Limb (tissue), 2 donors: ENCODE measurements around the gene PELI2.

ENCODE experiments used
- DNase-seq, 2 donors: peaks; one replicate each; pipeline ENCODE4 v3.0.0-alpha.2; 2016; ENCODE audit errors: extremely low spot score in 2 of 2

PELI2 gene

DNA sequence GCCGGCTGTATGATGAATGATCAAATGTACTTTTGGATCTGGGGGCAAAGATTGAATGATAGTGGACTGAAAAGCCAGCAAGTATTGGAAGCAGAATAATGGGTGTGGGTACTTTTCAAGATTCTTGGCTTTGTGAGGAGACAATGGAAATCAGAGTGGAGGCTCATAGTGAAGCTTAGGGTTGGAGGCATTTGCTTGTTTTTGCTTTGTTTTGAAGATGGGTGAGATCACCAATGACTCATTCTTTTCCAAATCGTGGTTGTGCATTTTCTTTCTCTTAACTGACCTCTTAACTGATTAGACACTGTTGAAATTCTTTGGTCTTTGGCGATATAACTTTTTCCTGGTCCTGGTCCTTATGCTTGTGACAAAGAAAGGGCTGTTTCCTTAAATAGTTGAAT, 54.4 kb downstream of the PELI2 start:
- no peak for DNase-seq

DNA sequence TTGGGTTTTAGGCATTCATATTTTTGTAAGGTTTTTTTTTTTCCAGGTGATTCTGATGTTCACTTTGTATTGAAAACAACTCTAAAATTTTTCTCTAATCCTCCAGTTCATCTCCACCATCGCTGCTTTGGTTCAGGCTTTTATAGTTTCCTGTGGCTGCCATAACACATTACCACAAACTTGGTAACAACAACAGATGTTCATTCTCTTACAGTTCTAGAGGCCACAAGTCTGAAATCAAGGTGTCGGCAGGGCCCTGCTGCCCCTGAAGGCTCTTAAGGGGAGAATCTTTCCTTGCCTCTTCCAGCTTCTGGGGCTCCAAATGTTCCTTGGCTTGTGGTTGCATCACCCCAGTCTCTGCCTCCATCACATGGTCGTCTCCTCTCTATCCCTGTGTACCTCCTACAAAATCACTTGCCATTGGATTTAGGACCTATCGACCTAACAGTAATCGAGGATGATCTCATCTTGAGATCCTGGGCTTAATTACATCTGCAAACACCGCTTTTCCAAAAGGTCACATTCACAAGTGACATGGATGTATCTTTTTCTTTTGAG, 55.2 kb downstream of the PELI2 start:
- DNase-seq = no peak

GRCh38 chr14:56175773-56176172, 57.6 kb downstream of the PELI2 start:
- DNase-seq = no peak

DNA sequence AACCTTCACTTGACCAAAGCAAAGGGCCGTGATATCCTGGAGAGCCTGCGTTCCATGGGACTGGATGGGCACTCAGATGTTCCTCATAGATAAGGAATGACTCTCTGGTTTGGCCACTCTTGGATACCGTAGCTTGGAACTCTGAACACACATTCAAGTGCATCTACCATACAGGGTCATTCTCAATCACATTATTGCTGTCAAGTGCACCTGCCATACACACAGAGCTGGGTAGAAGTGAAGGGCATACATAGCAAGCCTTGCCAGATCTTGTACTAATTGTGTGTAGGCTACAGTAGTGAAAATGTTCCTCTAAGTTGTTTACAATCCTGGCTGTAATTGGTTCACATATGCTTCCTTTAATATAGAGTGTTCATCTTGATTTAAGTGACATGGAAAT, 58.3 kb downstream of the PELI2 start:
- no peak for DNase-seq

DNA sequence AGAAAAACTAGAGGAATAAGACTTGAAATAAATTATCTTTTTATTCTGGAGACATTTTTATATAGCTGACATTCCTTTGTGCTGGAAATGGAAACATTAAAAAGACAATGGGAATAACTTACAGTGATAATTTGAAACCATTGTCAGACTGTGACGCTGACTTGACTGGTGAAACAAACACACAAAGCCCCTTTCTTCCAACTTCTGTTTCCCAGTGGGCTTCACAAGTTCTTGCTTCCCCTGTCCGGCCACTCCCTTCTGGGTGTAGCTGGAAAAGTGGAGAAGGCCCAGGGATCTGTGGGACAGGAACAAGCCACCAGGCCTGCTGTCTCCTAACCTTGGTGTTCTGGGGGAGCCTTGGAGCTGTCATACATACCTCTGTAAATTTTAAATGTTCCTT, 58.8 kb downstream of the PELI2 start:
- DNase-seq = no peak

GRCh38 chr14:56180754-56181542, 62.7 kb downstream of the PELI2 start:
- no peak for DNase-seq

- no peak for DNase-seq
Observed at GRCh38 chr14:56181681-56182085, 63.5 kb downstream of the PELI2 start.

DNA sequence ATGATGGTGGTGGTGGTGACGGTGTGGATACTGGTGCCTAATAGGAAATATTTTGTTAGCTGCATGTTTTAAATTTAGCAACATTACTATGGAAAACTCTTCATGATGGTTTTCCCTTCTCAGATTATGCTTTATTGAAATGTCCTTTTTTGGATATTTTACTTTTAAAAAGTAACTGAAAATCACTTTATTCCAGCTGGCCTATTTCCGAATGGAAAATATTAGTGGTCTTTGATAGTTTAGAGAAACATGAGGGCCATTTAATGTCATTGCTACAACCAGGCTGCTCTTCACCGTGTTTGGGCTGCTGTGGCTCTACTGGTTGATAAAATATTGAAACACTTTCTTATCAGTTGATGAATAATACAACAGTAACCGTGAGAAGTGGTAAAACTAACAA, 64.2 kb downstream of the PELI2 start:
- DNase-seq = no peak

DNA sequence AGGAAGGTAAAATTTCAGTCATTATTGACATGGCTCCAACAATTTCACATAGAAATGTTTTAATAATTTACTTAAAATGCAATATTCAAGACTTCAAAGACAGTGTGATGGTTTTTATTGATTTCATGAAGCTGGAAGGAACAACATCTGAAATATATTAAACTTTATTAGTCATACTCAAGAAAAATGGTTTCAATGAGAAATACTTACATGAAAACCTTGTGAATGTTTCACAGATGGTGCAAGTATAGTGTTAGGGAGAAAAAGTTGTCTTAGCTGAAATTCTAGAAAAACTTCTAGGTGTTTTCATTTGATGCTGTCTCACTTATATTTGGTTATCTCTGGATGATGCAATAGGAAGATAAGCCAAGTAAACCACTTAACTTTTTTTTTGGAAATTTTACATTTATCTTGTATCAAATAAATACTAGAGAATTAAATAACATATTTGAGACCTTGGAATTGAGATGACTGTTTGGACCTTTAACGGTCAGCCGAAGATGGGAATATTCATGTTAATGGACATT, 65.5 kb downstream of the PELI2 start:
- DNase-seq = no peak

- DNase-seq = no peak
Observed at GRCh38 chr14:56185992-56186391, 67.8 kb downstream of the PELI2 start.

DNA sequence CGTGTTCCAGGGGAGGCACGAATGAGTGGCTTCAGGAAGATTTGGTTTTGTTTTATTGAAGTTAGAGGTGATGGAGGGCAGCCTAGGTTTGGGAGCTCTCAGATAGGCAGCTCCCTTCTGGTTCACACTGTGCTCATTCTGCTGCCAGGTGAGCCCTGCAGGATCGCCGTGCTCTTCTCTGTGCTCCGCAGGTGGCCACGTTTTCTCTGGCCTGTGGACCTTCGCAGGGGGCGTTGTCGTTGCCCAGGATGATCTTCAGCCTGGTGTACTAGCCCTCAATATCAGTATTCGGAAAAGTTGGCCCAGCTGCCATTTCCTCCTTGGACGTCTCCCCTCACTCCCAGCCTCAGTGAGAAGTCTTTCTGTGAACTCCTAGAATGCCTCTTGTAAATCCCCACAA, 69.5 kb downstream of the PELI2 start:
- DNase-seq = no peak

- peak in 1 of 2 donors; percentile 22 for DNase-seq
Observed at GRCh38 chr14:56189307-56189706, 71.1 kb downstream of the PELI2 start.

- no peak for DNase-seq
Observed at GRCh38 chr14:56193347-56193746, 75.1 kb downstream of the PELI2 start.

DNA sequence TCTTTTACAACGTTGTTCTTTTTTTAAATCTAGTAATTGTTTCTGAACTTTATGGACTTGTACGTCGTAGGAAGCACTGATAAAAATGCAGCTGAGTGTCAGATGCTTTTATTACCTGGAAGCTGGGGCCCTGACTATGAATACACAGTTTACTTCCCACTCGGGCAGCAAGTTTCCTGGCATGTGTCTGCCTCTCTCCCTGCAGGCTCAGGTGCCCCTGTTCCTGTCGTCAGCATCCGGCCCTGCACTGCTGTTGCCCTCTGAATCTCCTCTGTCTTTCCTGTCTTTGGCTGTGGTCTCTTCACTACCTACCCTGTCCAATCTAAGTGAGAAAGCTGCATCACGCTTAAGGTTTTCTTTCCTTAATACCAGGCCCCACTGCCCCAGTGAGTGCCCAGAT, 75.8 kb downstream of the PELI2 start:
- no peak for DNase-seq

GRCh38 chr14:56195223-56195622, 77.0 kb downstream of the PELI2 start:
- peak in 1 of 2 donors; percentile 54 for DNase-seq

GRCh38 chr14:56195704-56196103, 77.5 kb downstream of the PELI2 start:
- DNase-seq = no peak

GRCh38 chr14:56196274-56196673, 78.1 kb downstream of the PELI2 start:
- DNase-seq = no peak

GRCh38 chr14:56197150-56197549, 78.9 kb downstream of the PELI2 start:
- DNase-seq = no peak

GRCh38 chr14:56198438-56198837, 80.2 kb downstream of the PELI2 start:
- DNase-seq = no peak

DNA sequence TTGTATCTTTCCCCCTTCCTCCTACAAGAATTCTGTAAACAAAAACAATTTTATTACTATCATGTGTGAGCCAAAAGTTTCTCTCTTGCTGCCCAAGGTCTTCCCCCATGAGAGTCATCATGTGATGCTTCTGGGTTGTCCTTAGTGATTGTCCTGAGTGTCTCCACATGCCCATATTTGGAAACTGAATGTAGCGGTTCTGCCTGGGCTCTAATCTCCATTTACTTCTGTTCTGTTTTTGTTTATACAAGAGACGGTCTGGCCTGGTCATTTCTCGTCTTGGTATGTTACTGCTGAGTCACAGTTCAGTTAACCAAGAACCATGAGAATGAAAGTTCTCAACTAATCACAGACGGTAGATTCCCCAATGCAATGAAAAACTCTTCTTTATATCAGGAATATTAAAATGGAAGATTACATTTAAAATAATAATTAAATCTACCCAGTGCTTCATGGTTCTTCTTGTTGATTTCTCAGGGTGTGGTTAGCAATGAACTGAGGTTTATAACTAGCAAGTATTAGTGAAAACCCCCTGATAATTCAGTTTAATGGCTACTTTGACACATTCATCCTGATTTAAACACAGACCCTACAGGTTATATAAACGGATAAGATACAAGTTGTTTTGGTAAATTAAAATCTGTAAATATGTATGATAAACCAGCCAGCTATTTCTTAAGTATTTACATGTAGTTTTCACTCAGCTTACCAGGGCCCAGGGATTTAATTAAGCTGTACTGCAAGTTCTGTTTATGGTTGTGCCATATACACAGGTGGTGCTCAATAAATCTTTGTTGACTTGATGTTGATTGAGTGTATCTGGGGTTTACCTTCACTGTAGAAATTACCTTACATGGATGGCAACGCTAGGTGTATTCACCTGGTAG, 81.1 kb downstream of the PELI2 start:
- DNase-seq = no peak

- no peak for DNase-seq
Observed at GRCh38 chr14:56199982-56200577, 81.9 kb downstream of the PELI2 start.

- DNase-seq = no peak
Observed at GRCh38 chr14:56202256-56202655, 84.0 kb downstream of the PELI2 start.
